Upper lobe of right lung (tissue), 1 donor: ENCODE measurements around the gene TACC3. TPM values are rescaled to one million over a fixed set of nuclear protein-coding genes. Genes with fewer than 3 reads are reported as not detected.

Experiments
- ATAC-seq: fragments of 200-7000 bp; cut with Tn5 transposase; one replicate; pipeline ENCODE4 v1.9.1; 2020; ENCODE audit warnings: mild to moderate bottlenecking, moderate library complexity
- DNase-seq: peaks from one replicate; pipeline ENCODE4 v3.0.0-alpha.2; 2020
- H3K27ac ChIP-seq: fragments of 200-600 bp; one replicate; pipeline ENCODE4 v1.8.0; 2022
- H3K27me3 ChIP-seq: fragments of 200-600 bp; one replicate; pipeline ENCODE4 v1.8.0; 2022; ENCODE audit warnings: mild to moderate bottlenecking
- H3K36me3 ChIP-seq: fragments of 200-600 bp; one replicate; pipeline ENCODE4 v1.8.0; 2022
- H3K4me1 ChIP-seq: fragments of 200-600 bp; one replicate; pipeline ENCODE4 v1.8.0; 2022
- H3K4me3 ChIP-seq: fragments of 200-600 bp; one replicate; pipeline ENCODE4 v1.8.0; 2022; ENCODE audit warnings: mild to moderate bottlenecking
- H3K9me3 ChIP-seq: fragments of 200-600 bp; one replicate; pipeline ENCODE4 v1.8.0; 2022
- intact Hi-C: fragments of 100-400 bp; cut with DNase I; formaldehyde crosslinking; loops from one replicate; pipeline ENCODE4 v1.11.0; 2022
- total RNA-seq: library from RNA; stranded (reverse); fragmentation: NEBNext Ultra II Directional; extraction: Animal tissue kit (Norgen Biotek cat#: 25700); gene quantifications from one replicate; pipeline ENCODE4 v1.2.1, GENCODE V29; 2021
- TF ChIP-seq, protein P1 (sequence below): fragments of 200-600 bp; IDR thresholded peaks from one replicate; pipeline ENCODE4 v1.8.0; 2022; ENCODE audit warnings: antibody characterized with exemption
- donor health status: DM: no; HTN: yes; CAD: no; lungs with severe emphysema.

The TACC3 gene
- total RNA-seq, 1 donor from 2014 or later = 13.3 TPM

DNA sequence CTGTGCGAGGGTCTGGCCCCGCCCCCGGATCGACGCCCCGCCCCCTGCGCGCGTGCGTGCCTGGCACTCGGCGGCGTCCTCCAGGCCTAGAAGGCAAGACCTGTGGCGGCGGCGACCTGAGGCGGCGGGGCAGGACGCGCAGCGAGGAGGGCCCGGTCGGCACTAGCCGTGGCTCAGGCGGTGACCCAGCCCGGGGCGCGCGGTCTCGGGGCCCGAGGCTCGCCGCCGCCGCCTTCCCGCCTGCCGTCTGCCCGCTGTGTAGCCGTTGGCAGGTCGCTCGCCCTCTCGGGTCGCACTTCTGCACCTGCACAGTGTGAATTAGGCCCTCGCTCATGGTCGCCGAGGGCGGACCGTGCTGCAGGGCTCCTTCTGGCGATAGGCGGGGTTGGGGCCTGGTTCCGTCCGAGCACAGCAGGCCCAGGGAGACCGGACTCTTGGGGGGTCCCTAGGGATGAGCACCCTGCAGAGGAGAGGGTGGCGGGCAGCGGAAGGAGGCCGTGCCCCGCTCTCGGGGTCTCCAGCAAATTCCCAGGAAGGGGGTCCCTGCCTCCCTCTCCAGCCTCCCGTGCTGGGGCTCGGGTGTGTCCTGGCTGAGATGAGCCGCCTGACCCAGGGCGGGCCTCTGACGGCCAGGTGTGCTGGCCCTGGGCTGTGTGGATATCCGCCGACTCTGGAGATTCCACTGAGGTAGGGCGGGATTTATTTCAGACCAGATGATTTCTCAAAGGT is 36.7 kb upstream of the TACC3 start:
- Histone ChIP-seq H3K4me3 (peak overlapping the region; percentile 55), H3K4me1 (peaks cover 4% of the 10 kb centered on the region), H3K27me3 (no peaks in the 10 kb centered on the region), H3K27ac (peak overlapping the region; percentile 51), H3K9me3 (no peaks in the 10 kb centered on the region), H3K36me3 (no peaks in the 10 kb centered on the region)
- TF ChIP-seq, protein P1, sequence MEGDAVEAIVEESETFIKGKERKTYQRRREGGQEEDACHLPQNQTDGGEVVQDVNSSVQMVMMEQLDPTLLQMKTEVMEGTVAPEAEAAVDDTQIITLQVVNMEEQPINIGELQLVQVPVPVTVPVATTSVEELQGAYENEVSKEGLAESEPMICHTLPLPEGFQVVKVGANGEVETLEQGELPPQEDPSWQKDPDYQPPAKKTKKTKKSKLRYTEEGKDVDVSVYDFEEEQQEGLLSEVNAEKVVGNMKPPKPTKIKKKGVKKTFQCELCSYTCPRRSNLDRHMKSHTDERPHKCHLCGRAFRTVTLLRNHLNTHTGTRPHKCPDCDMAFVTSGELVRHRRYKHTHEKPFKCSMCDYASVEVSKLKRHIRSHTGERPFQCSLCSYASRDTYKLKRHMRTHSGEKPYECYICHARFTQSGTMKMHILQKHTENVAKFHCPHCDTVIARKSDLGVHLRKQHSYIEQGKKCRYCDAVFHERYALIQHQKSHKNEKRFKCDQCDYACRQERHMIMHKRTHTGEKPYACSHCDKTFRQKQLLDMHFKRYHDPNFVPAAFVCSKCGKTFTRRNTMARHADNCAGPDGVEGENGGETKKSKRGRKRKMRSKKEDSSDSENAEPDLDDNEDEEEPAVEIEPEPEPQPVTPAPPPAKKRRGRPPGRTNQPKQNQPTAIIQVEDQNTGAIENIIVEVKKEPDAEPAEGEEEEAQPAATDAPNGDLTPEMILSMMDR = no peak
- intact Hi-C loops = no loop called here
- ATAC-seq = peak; percentile 1
- DNase-seq = no peak

DNA sequence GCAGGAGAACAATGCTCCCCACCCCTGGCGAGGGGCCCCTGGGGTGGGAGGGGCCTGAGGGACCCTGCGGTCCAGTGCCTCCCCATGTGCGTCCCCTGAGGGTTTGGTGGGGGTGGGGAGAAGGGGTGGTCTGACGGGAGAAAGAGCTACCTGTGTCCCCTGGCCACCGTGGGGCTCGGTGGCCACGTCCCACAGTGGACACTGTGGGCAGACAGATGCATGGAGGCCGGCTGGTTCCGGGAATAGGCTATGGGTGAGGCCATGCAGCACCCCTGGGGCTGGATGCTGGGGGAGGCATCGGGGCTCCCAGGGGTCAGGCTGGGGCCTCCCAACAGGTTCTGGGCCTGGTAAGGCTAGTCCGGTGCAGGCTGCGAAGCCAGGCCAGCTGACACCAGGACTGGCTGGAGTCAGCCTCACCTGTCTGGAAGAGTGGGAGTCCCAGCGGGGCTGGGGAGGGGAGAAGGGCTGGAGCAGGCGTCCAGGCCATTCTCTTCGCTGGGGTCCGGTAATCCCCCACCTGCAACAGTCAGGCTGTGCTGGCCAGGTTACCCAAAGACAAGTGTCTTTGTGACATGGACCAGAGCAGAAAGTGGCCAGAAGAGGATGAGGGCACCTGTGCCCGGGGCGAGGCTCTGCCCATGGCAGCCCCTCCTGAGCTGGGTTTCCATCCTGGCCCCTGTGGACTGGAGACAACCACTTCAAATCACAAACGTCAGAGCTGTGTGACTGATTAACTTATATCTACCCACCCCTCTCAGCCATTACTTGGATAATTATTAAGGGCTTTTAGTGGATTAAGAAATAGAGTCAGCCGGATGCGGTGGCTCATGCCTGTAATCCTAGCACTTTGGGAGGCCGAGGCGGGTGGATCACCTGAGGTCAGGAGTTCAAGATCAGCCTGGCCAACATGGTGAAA is 35.8 kb upstream of the TACC3 start:
- H3K4me3 ChIP-seq = no peak overlapping the region
- intact Hi-C loops = no loop called here

DNA sequence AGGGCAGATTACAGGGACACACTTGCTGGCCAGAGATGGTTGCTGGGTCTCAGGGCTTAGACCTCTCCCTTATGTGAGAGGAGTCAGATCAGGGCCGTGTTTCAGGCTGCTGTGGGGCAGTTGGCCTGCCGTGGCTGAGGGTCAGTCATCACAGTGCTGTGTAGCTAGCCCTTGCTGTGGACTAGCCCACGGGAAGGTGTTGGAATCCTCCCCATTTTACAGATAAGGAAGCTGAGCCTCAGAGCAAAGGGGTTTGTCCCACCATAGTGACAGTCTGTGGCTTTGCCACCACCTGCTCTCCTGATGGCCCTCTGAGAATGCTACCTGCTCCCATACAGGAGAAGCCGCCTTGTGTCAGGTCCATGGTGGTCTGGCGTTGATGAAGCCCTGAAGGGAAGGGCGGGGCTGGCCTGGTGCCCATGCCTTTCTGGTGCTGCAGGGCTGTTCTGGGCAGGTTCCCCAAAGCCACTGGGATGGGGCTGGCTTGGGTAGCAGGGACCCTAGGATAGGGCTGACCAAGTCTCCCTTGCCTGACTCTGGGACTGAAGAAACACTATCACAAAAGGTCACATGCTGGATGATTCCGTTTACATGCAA is 34.8 kb upstream of the TACC3 start:
- no peak for ATAC-seq
- Histone ChIP-seq H3K4me3 (no peak overlapping the region), H3K27ac (no peak overlapping the region), H3K9me3 (no peaks in the 10 kb centered on the region), H3K4me1 (peaks cover 4% of the 10 kb centered on the region), H3K36me3 (peaks cover 15% of the 10 kb centered on the region), H3K27me3 (no peaks in the 10 kb centered on the region)
- peak; percentile 63 for DNase-seq
- intact Hi-C loops = no loop called here
- TF ChIP-seq, protein P1 = no peak

More for the DNA sequence above, 35.8 kb upstream of the TACC3 start:
- no peaks in the 10 kb centered on the region for H3K9me3 ChIP-seq
- H3K27ac ChIP-seq = no peak overlapping the region
- H3K27me3 ChIP-seq = no peaks in the 10 kb centered on the region
- peaks cover 5% of the 10 kb centered on the region for H3K36me3 ChIP-seq
- peak; percentile 65 for DNase-seq
- no peak for ATAC-seq
- H3K4me1 ChIP-seq = peaks cover 4% of the 10 kb centered on the region
- TF ChIP-seq, protein P1 = no peak

DNA sequence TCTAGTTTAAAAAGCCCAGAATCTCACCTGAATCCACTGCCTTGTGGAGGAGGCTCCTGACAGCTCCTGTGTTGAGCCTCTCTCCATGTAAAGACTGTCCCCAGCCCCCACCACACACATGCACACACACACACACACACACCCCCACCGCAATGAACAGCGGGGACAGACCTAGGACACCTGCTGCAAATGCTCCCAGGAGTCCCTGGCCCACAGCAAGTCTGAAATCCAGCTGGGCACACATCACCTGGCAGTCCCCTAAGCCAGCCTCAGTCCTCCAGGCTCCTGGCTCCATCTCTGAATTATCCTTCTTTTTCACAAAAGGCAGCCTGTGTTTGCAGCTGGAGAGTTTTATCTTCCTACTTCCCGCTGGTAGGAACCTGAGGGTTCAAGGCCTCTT is 30.6 kb upstream of the TACC3 start:
- TF ChIP-seq, protein P1 = no peak
- Histone ChIP-seq H3K27ac (no peak overlapping the region), H3K4me3 (no peak overlapping the region), H3K27me3 (no peaks in the 10 kb centered on the region), H3K4me1 (no peaks in the 10 kb centered on the region), H3K36me3 (peaks cover 54% of the 10 kb centered on the region), H3K9me3 (no peaks in the 10 kb centered on the region)
- intact Hi-C loops = loop anchor here (5.0 kb wide), 1 partner anchor 37 kb away; no protein-coding TSS in a partner anchor
- DNase-seq (no peak), ATAC-seq (no peak)

DNA sequence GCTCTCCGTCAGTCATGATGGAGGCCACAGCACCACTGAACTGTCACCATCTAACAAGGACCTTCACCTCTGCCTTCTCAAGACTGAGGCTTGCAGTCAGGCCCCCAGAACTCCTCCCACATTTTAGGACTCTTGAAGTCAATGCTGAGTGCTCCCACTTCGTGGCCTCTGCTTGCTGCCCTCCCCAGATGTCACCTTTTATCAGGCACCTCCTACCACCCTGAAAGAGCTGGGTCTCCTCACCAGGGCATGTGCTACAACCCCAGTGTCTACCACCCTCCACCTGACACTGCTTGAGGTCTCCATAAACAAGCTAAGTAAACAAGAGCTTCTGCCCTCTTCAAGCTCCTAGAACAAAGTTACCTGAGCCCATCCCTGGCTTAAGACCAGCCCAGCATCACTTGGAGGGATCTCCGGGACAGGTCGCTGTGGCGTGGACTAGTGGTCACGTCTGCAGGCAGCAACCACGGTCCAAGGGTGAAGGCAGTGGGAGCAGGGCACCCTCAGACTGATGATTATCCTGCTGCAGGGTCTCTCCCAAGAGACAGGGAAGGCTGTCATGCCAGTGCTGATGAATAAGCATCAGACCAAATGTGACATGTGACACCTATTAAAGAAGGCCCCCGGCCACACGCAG is 29.5 kb upstream of the TACC3 start:
- Histone ChIP-seq H3K27ac (no peak overlapping the region), H3K4me1 (no peaks in the 10 kb centered on the region), H3K27me3 (no peaks in the 10 kb centered on the region), H3K36me3 (peaks cover 65% of the 10 kb centered on the region), H3K9me3 (no peaks in the 10 kb centered on the region), H3K4me3 (no peak overlapping the region)
- ATAC-seq (no peak), DNase-seq (peak; percentile 28)
- intact Hi-C loops = loop anchor here (5.0 kb wide), 1 partner anchor 35 kb away; no protein-coding TSS in a partner anchor
- TF ChIP-seq, protein P1 = no peak
